HG03521 (cell line): ENCODE data around the gene TM9SF4.

Experiments
- ATAC-seq: cut with Tn5 transposase; IDR thresholded peaks from one replicate; pipeline ENCODE4 v1.9.1; 2021; ENCODE audit warnings: mild to moderate bottlenecking, moderate library complexity; ENCODE audit not compliant: unreplicated experiment

The TM9SF4 gene, protein sequence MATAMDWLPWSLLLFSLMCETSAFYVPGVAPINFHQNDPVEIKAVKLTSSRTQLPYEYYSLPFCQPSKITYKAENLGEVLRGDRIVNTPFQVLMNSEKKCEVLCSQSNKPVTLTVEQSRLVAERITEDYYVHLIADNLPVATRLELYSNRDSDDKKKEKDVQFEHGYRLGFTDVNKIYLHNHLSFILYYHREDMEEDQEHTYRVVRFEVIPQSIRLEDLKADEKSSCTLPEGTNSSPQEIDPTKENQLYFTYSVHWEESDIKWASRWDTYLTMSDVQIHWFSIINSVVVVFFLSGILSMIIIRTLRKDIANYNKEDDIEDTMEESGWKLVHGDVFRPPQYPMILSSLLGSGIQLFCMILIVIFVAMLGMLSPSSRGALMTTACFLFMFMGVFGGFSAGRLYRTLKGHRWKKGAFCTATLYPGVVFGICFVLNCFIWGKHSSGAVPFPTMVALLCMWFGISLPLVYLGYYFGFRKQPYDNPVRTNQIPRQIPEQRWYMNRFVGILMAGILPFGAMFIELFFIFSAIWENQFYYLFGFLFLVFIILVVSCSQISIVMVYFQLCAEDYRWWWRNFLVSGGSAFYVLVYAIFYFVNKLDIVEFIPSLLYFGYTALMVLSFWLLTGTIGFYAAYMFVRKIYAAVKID

DNA sequence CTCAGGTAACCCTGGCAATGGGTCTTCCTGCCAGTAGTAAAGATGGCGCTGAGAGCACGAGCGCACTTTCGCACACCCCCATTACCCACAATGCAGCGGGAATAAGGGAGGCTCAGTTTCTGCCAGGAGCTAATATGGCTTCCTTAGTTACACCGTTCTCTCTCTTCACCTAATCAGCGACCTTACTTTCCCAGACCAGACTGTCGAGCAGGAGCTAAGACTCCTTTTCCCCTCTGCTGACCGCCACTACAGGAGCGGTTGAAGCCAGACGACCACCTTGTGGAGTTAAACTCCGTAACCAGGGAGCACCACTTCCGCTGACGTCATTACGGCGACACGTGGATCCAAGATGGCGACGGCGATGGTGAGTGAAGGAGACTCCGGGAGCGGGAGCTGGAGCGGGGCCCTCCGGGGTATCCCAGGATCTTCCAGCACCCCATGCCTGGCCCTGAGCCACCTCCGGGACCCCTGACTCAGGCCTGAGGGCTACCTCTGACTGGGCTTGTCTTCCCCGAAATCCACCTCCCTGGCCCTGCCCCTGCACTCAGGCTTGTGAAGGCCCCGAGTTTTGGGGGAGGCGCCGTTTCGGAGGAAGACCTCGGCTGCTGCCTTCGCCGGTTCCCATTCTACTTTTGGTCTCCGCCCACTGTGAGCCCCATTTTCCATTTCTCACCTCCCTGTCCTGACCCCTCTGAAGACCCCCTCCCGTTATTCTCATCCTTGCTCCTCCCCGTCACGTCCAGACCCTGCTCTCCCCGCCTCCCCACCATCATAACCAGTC is at the start of gene TM9SF4:
TM9SF4 (plus strand) TSS at position 323 of the 781 bp plus-strand sequence; CDS start at position 350, 27 bp downstream.
- peak; percentile 79 for ATAC-seq

DNA sequence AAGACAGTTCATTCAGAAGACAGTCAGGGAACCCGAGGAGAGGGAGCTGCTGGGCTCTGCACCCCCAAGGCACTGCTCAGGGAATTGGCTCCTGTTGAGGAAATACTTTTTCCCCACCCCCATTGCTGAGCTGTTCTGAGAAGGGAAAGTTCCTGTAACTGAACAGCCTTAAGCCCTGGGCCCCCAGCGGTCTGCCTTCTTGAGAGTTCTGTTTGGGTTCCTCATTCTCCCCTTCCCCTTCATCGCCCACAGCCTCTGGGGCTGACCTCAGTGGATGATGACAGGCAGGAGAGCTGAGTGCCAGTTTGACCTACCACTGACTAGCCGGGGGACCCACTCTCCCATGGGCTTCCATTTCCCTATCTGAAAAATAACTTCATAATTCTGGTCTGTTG is 46.7 kb upstream of the TM9SF4 start:
- ATAC-seq: no peak

DNA sequence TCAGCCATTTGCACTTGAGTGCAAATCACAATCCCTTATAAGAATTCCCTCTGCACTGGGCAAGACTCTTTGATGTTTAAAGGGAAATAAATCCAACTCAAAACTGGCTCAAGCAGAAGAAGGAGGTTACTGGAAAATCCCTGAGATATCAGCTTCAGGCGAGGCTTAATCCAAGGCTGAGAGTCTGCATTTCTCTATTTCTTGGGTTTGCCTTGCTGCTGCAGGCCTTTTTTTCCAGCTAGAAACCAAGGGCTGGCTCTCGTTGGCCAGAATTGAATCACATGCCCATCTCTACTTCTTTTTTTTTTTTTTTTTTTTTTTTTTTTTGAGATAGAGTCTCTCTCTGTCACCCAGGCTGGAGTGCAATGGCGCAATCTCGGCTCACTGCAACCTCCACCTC is 45.8 kb upstream of the TM9SF4 start:
- ATAC-seq: no peak

DNA sequence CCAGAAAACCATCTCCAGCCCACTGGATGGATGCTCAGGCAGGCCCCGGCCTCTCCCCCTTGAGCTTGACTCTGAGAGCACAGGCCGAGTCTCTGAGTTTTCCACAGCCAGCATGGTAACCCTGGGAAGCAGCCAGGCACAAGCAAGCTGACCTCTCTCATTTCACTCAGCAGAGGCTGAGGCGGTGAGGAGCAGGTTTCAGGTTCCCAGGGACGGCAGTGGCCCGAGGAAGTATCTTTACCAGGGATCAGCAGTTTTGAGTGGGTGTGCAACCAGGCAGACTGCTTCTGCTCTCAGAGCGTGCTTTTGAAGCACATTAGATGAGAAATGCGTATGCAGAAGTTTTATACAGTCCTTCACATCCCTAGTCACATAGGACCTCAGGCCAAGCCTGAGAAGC is 44.8 kb upstream of the TM9SF4 start:
- no peak for ATAC-seq

DNA sequence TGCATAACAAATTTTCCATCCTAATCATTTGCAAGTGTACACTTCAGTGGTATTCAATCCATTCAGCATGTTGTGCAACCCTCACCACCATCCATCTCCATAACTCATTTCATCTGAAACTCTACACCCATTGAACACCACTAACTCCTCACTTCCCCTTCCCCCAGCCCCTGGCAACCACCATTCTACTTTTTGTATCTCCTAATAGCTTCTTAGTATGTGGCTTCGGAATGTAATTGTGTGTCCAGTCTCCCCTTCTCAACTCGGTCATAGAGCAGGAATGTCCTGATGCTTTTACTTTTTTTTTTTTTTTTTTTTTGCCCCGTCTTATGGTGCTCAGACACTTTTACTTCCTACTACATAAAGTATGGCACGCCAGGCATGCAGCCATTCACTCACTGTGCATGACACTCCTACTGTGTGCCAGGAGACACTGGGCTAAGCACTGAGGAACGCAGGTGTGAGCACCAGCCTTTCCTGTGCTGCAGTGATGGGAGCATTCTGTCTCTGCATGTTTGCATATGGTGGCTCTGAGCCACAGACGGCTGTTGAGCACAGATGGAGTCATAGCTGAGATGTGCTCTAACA is 42.2 kb upstream of the TM9SF4 start:
- no peak for ATAC-seq

DNA sequence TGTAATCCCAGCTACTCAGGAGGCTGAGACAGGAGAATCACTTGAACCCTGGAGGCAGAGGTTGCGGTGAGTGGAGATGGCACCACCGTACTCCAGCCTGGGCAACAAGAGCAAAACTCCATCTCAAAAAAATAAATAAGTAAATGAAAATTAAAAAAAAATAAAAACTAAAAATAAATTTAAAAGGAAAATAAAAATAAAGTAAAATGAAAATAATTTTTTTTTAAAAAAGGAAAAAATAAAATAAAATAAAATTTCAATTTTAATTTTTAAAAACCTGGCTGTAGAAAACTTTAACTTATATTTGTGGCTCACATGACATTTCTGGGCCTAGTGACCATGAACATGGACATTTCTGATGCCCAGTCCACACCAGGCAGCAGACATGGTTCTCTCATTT is 41.3 kb upstream of the TM9SF4 start:
- no peak for ATAC-seq

DNA sequence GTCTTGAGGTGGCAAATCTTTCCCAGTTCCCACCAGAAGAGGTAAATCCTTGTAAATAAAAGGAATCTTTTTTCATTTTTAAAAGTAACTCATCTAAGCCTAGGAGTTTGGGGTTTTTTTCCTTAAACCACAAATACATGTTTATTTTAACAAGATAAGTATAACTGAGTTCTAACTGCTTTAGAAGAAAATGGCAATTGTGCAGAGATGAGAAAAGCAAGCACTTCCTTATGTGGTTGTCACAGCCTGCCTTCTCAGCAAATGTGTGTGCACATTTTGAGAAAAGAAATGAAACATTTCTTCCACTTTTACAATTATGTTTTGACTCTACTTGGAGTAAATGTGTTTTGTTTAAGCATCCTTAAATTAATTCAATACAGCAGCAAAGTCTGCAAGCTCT is 39.8 kb upstream of the TM9SF4 start:
- no peak for ATAC-seq

DNA sequence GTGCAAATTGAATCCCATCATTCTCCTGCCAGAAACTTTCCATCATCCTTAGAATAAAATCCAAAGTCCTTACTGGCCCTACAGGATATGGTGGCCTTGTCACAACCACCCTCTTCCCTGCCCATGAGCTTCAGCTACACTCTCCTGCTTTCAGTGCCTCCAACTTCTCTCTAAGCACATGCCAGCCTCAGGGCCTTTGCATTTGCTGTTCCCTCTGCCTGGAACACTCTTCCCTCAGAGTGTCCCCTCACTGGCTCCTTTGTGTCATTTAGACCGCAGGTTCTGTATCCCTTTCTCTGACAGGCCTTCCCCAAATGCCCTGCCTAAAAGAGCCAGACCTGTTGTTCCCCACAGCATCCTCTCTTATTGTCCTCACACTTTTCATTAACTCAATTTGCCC is 39.2 kb upstream of the TM9SF4 start:
- no peak for ATAC-seq

DNA sequence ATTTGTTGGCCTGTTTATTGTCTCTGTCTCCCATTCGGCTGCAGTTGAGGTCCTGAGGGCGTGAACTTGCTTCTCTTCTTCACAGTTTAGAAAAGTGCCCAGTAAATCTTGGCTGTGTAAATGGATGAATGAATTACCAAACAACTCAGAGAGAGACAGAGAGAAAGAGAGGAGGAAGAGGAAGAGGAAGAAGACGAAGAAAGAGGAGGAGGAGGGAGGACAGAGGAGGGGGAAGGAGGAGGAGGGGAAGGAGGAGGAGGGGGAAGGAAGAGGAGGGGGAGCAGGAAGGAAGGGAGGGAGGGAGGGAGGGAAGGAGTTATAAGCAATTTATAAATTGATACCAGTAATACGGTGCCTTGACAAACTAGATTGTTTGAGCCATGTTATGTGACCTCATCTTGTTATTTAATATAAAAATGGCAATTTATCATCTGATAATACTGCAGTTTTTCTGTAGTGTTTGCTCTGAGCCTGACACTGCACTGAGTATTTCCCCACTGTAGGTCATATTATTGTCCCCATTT is 38.8 kb upstream of the TM9SF4 start:
- ATAC-seq: no peak

DNA sequence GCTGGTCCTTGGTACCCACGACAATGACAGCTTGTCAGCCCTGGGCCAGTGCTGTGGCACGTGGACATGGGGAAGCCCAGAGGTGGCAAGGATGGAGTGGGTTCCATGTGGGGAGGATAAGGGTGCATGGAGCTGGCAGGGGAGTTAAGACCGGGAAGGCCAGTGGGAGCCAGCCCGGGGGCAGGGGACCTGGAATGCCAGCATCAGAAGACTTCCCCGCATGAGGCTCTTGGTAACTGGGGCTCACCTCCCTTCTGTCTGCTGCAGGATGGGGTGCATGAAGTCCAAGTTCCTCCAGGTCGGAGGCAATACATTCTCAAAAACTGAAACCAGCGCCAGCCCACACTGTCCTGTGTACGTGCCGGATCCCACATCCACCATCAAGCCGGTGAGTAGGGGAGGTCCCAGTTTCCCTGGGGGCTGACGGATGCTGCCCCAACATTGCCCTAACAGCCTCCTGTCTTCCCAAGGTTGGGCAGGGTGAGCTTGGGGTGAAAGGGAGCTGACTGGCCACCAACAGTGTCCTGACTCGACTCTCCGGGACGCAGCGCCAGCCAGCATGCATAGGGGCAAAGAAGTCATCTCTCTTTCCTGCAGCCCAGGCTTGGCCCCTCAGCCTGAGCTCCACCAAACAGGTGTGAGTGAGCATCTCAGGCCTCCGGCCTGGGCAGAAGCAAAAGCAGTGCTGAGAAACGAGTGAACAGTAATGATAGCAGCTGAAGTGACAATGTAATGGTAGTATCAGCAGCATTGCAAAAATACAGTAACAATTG is 37.9 kb upstream of the TM9SF4 start:
- ATAC-seq: no peak

DNA sequence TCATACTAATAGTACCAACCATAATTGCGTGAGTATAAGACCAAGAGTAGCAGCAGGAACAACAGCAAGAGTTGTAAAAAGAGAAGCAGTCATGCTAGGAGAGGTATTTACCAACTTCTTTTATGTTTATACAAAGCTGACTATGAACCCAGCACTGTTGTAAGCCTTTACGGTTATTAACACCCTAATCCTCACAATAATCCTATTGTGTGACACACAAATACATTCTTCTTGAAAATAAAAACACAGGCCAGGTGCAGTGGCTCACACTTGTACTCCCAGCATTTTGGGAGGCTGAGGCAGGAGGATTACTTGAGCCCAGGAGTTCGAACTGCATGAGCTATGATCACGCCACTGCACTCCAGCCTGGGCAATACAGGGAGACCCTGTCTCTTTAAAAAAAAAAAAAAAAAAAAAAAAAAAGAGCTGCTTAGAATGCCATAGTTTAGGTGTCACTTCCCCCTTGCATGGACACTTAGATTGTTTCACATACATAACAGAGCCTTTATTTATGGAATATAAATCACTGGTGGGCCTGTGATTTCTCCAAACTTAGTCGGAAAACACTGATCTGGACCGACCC is 37.3 kb upstream of the TM9SF4 start:
- no peak for ATAC-seq

DNA sequence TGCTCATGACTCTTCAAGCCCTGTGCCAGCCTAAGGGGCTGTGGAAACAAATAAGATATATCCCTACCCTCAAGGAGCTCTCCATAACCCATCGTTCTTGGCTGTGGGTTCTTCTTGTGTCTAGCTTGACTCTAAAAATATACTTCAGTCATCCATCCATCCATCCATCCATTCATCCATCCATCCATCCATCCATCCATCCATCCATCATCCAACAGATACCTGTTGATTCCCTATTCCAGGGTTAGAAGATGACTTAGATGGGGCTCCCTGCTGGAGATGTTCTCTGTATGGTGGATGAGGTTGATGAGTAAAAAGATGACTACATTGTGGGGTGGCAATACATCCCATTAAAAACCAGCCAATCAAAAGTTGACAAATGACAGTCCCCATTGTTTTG is 34.0 kb upstream of the TM9SF4 start:
- ATAC-seq: no peak

DNA sequence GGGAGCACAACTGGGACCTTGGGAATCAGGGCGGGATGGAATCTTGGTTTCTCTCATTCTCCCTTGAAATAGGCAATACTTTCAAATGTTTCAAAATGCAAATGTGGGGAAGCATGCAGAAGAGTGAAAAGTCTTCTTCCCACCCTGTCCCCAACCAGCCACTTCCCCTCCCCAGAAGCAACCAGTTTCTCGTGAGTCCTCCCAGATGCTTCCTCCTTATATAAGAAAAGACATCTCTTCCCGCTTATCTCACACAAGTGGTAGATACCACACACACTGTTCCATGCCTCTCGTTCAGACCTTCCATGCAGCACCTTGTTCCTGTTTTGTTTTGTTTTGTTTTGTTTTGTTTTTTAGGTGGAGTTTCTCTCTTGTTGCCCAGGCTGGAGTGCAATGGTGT is 32.3 kb upstream of the TM9SF4 start:
- no peak for ATAC-seq

DNA sequence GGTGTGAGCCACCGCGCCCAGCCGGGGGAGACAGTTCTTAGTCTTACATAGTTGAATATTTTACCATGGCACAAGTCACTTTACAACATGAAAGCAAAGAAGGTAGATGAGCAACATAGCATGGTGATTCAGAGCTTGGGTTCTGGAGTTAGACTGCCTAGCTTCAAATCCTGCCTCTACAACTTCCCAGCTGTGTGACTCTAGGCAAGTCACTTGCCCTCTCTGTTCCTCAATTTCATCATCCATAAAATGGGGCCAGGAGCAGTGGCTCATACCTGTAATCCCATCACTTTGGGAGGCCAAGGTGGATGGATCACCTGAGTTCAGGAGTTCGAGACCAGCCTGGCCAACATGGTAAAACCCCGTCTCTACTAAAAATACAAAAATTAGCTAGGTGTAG is 31.2 kb upstream of the TM9SF4 start:
- no peak for ATAC-seq

DNA sequence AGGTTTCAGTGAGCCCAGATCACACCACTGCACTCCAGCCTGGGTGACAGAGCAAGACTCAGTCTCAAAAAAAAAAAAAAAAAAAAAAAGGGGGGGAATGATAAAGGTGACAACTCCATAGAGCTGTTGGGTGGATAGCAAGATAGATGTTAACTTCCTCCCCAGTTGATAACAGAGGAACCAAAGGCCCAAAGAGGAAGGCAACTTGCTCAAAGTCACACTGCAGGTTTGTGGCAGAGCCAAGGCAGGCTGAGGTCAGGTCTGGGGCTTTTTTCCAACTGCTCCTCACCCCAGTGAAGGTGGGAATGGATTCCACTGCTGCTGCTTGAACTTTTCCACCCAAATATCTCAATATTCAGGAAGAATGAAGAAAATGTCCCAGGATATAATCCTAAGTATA is 30.7 kb upstream of the TM9SF4 start:
- ATAC-seq: no peak

DNA sequence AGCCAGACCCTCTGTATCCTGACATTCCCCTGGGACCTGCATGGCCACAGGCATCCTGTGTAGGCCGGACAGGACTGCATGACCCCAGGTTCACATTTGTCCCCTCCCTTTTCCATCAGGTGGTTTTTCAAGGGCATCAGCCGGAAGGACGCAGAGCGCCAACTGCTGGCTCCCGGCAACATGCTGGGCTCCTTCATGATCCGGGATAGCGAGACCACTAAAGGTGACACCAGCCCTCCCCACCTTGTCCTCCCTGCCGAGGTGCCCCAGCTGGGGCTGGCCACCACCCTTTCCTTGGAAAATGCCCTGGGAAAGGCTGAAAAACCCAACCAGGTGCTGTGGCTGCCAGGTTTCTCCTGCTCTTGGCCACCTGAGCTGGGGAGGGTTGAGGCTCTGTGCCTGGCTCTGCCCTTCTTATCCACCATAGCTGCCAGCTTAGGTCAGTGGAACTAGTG is 29.8 kb upstream of the TM9SF4 start:
- no peak for ATAC-seq

DNA sequence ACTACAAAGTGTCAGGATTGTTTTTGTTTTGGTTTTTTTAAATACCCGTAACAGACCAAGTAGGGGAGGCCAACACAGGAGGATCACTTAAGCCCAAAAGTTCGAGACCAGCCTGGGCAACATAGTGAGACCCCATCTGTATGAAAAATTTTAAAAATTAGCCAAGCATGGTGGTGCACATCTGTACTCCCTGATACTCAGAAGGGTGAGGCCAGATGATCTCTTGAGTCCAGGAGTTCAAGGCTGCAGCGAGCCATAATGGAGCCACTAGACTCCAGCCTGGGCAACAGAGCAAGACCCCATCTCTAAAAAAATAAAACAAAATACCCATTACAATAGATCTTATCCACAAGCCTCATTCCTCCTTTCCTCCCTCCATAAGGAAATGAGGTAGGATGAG is 28.7 kb upstream of the TM9SF4 start:
- ATAC-seq: no peak

DNA sequence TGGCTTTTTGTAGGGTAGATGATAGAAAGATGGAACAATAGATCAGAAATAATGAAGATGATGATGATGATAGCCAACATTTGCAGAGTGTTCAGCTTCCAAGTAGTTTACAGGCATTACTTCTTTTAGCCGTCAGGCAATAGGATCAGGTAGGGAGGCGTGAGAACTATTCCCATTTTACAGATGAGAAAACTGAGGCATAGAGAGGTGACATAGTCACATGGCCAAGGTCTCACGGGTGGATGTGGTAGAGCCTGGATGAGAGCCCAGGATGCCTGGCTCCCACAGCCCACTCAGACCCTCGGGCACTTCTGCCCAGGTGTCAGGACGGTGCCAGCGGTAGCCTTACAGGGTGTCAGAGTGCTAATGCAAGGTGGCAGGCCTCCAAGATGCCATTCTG is 26.0 kb upstream of the TM9SF4 start:
- ATAC-seq: no peak

DNA sequence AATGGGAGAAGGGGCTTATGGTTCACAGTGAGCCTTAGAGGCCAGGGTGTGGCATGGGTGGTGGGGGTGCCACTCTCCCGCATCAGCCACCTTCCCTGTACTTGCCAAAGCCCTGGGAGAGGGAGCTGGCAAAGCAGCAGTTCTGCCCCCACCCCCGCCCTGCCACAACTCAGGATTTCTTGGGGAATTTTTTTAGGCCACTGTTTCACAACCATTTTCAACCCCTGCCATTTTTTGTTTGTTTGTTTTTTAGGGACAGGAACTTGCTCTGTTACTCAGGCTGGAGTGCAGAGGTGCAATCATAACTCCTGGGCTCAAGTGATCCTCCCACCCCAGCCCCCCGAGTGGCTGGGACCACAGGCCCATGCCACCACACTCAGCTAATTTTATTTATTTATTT is 22.4 kb upstream of the TM9SF4 start:
- ATAC-seq: no peak

DNA sequence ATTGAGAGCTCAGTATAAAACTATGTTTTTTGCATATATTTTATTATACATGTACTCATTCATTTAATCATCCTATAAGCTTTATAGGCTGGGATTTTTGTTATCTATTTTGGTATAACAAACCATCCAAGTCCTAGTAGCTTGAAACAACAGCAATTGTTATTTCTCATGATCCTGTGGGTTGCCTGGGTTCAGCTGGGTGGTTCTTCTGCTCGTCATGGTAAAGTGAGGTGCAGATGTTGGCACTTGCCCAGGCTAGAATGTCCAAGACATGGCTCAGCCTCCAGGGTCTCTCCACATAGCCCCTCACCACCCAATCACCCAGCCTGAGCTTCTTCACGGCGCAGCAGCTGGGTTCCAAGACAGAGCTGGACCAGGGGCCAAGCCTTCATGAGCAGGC is 20.8 kb upstream of the TM9SF4 start:
- no peak for ATAC-seq
